HG03575 (cell line): Measurements from ENCODE around the gene UBE2L6.
A peak's percentile ranks its signal among the peaks of the same experiment; 100 is the strongest.

ENCODE experiments used
- ATAC-seq: cut with Tn5 transposase; IDR thresholded peaks from one replicate; pipeline ENCODE4 v1.9.1; 2021; ENCODE audit not compliant: unreplicated experiment, insufficient number of reproducible peaks, low FRiP score; ENCODE audit errors: extremely low read depth

The UBE2L6 gene

GRCh38 chr11:57571606-57572005 lies 4.1 kb upstream of the UBE2L6 start:
- ATAC-seq = no peak

- ATAC-seq = no peak
These were observed 876 bp upstream of the UBE2L6 start for GRCh38 chr11:57568330-57568766.

GRCh38 chr11:57566905-57567514 lies 462 bp downstream of the UBE2L6 start:
- ATAC-seq = no peak

GRCh38 chr11:57566005-57566904 lies 1.2 kb downstream of the UBE2L6 start:
- peak; percentile 63 for ATAC-seq

GRCh38 chr11:57562596-57562995 lies 4.9 kb downstream of the UBE2L6 start:
- ATAC-seq = no peak

- no peak for ATAC-seq
These were observed 7.3 kb downstream of the UBE2L6 start for GRCh38 chr11:57560146-57560545.

- no peak for ATAC-seq
These were observed 11.4 kb downstream of the UBE2L6 start for GRCh38 chr11:57556041-57556440.

- ATAC-seq = no peak
These were observed 12.1 kb downstream of the UBE2L6 start for GRCh38 chr11:57555393-57555792.

GRCh38 chr11:57552479-57552878 lies 15.0 kb downstream of the UBE2L6 start:
- no peak for ATAC-seq

- no peak for ATAC-seq
These were observed 15.5 kb downstream of the UBE2L6 start for GRCh38 chr11:57551941-57552340.

GRCh38 chr11:57549983-57550382 lies 17.5 kb downstream of the UBE2L6 start:
- no peak for ATAC-seq

- ATAC-seq = peak; percentile 56
These were observed 19.6 kb downstream of the UBE2L6 start for GRCh38 chr11:57547854-57548377.

- no peak for ATAC-seq
These were observed 20.5 kb downstream of the UBE2L6 start for GRCh38 chr11:57546869-57547475.

GRCh38 chr11:57546451-57546850 lies 21.0 kb downstream of the UBE2L6 start:
- ATAC-seq = no peak

- no peak for ATAC-seq
These were observed 21.6 kb downstream of the UBE2L6 start for GRCh38 chr11:57545883-57546282.

GRCh38 chr11:57544566-57544965 lies 22.9 kb downstream of the UBE2L6 start:
- ATAC-seq = no peak

- no peak for ATAC-seq
These were observed 23.9 kb downstream of the UBE2L6 start for GRCh38 chr11:57543593-57543992.

GRCh38 chr11:57542582-57542981 lies 24.9 kb downstream of the UBE2L6 start:
- ATAC-seq = no peak

GRCh38 chr11:57541169-57541568 lies 26.3 kb downstream of the UBE2L6 start:
- ATAC-seq = no peak

GRCh38 chr11:57539342-57539741 lies 28.1 kb downstream of the UBE2L6 start:
- no peak for ATAC-seq
